ENCODE results near the gene MAPK1.

DNA sequence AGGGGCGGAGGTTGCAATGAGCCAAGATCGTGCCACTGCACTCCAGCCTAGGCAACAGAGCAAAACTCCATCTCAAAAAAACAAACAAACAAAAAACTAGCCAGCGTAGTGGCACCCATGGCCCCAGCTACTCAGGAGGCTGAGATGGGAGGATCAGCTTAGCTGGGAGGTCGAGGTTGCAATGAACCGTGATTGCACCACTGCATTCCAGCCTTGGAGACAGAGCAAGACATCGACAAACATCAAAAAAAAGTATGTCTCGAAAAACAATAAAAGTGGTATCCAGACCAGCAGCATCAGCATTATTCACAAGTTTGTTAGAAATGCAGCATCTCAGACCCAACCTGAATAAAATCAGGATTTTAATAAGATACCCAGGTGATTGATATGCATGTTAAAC is 6.2 kb upstream of the MAPK1 start:
- TF ChIP-seq EZH2 (IDR thresholded peaks at IDR 0.05; ENCODE audit: insufficient read depth, poor library complexity, severe bottlenecking): no peak
- no peak for TF ChIP-seq EZH2phosphoT487 (IDR thresholded peaks at IDR 0.05; ENCODE audit: insufficient read depth, low read depth)
